HG03135 (cell line): ENCODE measurements around the gene NABP2.

Source experiments
- ATAC-seq: cut with Tn5 transposase; IDR thresholded peaks from one replicate; pipeline ENCODE4 v1.9.1; 2021; ENCODE audit warnings: mild to moderate bottlenecking, moderate library complexity; ENCODE audit not compliant: unreplicated experiment

The NABP2 gene

DNA sequence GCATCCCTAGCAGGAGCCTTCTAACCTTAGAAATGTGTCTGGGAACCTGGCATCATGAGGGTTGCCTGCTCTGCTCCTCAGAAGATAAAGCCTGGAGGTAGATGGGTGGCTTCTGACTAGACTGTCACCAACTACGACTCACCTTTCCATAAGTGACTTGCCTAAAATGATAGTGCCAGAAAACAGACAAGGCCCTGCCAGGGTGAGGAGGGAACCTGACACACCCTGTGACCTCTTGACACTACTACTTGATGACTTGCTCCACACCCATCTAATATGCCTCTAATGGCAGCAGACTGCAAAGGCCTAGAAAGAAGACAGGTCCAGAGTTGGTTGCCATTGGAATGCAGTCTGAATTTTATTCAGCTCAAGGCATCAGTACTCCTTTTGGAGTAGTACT is 11.8 kb upstream of the NABP2 start:
- ATAC-seq: no peak

DNA sequence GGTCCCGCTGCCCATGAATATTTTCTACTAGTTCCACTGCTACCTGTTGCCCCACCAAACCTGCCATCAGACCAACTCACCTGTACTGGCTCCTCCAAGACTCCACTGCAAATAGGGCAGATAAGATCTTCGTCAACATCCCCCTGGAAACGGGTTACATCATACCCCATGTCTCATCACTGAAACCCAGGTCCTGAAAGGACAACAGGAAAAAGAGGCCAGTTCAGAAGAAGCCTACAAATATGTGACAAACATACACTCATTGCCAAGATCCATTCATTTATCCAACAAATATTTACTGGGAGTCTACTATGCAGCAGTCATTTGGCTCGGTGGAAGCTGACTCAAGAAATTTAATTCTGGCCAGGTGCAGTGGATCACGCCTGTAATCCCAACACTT is 10.3 kb upstream of the NABP2 start:
- no peak for ATAC-seq

GRCh38 chr12:56216461-56216860 is 7.7 kb upstream of the NABP2 start:
- ATAC-seq: no peak

DNA sequence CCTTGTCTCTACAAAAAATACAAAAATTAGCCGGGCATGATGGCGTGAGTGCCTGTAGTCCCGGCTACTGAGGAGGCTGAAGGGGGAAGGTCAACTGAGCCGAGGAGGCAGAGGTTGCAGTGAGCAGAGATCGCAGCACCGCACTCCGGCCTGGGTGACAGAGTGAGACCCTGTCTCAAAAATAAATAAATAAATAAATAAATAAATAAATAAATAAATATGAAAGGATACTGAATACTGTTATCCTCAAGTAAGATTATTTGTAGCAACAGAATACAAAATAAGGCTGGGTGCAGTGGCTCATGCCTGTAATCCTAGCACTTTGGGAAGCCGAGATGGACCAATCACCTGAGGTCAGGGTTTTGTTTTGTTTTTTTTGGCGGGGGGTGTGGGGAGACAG is 4.3 kb upstream of the NABP2 start:
- ATAC-seq: no peak

DNA sequence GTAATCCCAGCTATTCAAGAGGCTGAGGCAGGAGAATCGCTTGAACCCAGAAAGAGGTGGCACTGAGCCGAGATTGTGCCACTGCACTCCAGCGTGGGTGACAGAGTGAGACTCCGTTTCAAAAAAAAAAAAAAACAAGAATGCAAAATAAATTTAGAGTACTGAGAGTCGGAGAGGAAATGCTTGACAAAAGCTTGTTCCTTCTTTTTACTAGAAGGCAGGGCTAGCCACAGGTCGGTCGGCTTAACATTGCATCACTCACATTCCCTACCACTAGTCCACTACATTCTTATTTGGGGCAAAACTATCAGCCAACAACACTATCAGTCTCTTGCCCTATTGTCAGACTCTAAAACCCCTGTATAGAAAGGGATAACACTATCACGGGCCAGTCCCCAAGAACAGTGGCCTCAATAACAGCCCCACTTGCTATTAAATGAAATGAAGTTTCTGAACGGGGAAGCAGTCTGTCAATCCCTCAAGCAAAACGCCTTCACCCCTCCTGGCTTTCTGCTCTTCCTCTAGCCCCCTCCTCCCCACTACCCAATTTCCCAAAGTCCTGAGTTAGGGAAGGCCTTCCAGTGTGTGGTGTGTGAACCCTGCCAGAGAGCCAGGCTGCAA is 3.4 kb upstream of the NABP2 start:
- no peak for ATAC-seq

- peak; percentile 12 for ATAC-seq
Observed at GRCh38 chr12:56221232-56221756, 2.8 kb upstream of the NABP2 start.

DNA sequence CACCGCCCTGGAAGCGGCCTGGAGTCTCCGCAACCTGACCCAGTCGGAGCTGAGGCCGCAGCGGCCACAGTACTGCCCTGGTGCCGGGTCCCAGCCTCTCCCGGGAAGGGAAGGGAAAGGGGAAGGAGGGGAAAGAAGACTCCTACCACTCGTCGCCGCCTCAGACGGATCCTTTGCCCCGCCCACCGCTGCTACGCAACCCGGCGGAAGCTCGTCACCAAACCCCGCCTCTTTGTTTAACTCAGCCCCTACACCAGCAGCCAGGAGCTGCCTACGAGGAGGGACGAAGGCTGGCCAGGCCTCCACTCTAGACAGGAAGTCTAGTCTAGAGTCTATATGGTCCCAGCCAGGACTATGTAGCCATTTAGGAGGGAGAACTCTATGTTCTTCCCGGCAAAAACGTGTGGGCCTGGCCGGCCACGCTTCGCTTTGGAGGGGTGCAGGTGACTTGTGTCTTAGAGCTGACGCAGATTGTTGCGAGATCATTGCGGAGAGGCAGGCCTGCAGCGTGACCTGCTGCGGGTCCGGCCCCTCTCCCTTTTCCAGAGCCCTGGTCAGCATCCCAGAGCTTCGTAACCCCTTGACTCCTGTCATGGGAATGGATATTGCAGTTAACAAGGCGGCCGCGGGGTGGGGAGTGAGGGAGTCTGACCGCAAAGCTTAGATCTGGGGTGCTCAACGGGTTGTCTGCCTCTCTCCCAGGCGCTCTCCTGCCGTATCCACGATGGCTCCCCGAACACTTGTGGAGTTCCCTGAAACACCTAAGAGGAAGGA is 2.2 kb upstream of the NABP2 start, which contains the start of gene RNF41:
Gene RNF41, minus strand, starts transcription at position 166 of the 774 bp plus-strand sequence. CDS start 7,875 bp downstream, outside the sequence.
- peak; percentile 77 for ATAC-seq

DNA sequence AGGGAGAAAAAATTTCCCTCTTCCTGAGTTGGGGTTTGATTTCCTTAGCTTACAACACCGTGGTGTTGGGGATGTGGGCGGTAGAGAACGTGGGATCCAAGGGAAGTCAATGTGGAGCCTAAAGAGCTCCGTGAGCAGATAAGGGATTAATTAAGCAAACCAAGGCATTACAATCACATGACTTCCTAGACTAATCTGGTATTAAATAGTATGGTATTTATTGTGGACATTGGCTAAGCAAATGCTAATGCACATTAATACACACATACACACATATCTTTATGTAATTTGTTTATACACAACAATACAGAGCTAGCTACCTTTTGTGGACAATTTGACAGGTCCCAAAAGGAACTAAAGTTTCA is 1.6 kb upstream of the NABP2 start:
- ATAC-seq: no peak

- no peak for ATAC-seq
Observed at GRCh38 chr12:56223571-56224101, 506 bp upstream of the NABP2 start.

DNA sequence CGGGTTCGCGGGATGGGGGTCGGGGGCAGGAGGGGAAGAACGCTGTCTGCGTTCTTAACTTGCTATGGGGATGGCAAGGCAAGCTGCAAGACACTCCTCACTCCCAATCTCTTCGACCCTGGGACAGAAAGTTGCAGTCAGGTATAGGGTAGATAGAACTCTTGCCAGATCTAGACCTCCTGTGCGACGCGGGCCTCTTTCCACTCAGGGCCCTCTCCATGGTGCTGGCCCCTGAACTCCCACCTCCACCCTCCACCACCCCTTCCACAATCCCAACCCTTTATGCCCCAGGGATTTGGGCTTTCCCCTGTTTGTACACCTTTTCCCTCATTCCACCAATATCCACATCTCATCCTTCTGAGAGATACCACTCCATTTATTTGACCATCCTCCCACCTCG is 812 bp downstream of the NABP2 start:
- ATAC-seq: no peak

- no peak for ATAC-seq
Observed at GRCh38 chr12:56229082-56229481, 4.9 kb downstream of the NABP2 start.

GRCh38 chr12:56229916-56230431 is 5.8 kb downstream of the NABP2 start, which contains the start of gene SLC39A5:
Gene SLC39A5 (plus strand): TSS chr12:56230051. CDS start chr12:56231275, 1,224 bp downstream.
- ATAC-seq: no peak

GRCh38 chr12:56230432-56231183 is 6.5 kb downstream of the NABP2 start:
- ATAC-seq: no peak

GRCh38 chr12:56231184-56231582 is 7.0 kb downstream of the NABP2 start:
- ATAC-seq: no peak

DNA sequence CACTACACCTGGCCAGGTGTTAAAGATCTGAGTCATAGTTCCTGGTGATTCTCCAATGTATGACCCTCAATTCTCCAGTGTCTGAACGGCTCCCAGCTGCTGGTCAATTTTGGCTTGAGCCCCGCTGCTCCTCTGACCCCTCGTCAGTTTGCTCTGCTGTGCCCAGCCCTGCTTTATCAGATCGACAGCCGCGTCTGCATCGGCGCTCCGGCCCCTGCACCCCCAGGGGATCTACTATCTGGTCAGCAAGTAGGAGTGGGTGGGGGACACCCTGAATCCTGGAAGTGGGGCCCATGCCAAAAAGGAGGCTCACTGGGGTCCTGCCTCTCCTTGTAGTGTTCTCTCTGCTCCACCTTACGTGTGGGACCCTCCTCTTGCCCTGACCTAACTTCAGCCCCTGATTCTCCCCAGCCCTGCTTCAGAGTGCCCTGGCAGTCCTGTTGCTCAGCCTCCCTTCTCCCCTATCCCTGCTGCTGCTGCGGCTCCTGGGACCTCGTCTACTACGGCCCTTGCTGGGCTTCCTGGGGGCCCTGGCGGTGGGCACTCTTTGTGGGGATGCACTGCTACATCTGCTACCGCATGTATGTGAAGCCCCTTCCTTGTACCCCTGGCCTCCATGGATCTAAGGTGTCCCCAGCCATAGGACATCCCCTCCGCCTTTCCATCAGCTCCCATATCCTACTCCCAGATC is 10.7 kb downstream of the NABP2 start:
- ATAC-seq: no peak

DNA sequence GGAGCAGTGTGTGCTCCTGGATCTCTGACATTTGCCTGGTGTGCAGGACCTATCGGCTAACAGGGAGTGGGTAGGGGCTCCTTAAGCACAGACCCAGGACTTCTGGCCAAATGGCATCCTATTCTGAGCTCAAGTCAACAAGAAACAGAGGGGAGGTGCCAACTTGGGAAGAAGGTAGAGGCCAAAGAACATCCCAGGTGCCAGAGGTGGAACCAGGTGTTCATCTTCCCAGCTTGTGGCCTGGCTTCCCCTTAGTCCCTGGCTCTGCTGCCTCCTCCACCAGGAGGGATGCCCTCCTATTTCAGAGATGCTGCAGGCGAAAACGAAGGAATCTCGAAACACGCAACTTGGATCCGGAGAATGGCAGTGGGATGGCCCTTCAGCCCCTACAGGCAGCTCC is 11.9 kb downstream of the NABP2 start:
- no peak for ATAC-seq

GRCh38 chr12:56236985-56237384 is 12.8 kb downstream of the NABP2 start:
- ATAC-seq: no peak

DNA sequence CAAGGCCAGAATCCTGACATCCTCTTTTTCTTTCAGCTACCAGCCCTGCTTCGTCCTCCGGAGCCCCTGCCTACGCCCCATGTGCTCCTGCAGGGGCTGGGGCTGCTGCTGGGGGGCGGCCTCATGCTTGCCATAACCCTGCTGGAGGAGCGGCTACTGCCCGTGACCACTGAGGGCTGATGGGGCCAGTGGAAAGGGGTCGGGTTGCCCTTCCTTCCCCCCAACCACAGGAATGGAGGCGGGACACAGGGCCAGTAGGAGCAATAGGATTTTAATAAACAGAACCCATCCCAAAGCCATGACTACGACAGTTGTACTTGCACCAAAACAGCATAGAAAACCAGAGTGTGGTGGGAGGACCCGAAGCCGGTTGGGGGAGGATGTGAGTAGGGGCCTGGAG is 13.4 kb downstream of the NABP2 start:
- ATAC-seq: no peak

DNA sequence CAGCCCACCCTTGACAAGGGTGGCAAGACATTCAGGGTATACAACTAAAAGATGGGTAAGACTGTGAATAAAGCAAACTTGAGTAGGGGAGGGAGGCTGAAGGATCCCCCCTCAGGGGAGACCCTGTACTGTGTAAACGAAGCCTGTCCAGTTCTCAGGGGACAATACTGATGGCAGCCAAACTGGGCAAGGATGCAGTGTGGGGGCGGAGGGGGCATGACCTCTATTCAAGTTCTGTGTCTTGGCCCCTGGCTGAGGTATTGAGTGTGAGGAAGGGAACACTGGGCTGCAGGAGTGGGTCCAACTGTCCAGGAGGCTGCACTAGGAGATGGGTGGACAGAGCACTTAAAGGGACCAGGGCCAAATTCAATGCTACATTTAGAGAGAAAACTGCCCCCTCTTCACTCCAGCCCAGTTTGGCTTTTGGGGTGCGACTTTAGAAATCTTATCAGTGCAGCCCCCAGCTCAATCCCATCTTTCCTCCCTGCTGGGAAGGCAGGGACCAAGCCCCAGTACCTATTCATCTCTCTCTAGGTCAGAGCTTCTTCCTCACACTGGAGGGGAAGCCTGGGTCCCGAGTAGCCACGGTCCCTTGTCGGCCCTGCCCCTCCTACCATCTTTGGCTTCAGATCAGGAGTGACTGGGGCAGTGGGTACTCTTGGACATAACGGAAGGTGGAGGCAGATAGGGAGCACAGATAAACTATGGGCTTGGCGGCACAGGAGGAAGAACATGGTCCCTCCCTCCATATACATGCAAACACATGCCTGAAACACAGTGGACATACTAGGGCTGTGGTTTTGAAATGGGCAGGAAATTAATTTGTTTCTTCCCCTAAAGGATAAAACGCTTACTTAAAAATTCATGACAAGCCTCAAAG is 17.5 kb downstream of the NABP2 start:
- no peak for ATAC-seq
